Ishikawa (cell line): ENCODE measurements around the gene RYR3.

ENCODE experiments used
- CEBPB ChIP-seq: IDR thresholded peaks from 2 replicates; pipeline ENCODE4 v1.6.1; 2012
- CREB1 ChIP-seq: IDR thresholded peaks from 2 replicates; pipeline ENCODE4 v1.6.1; 2012; ENCODE audit warnings: low read depth
- EGR1 ChIP-seq: IDR thresholded peaks from 2 replicates; pipeline ENCODE4 v1.6.1; 2012
- EP300 ChIP-seq: IDR thresholded peaks from 2 replicates; pipeline ENCODE4 v1.6.1; 2012; ENCODE audit warnings: borderline replicate concordance
- FOXM1 ChIP-seq: IDR thresholded peaks from 2 replicates; pipeline ENCODE4 v1.6.1; 2012; ENCODE audit warnings: low read depth, borderline replicate concordance
- MAX ChIP-seq: IDR thresholded peaks from 2 replicates; pipeline ENCODE4 v1.6.1; 2012
- NFIC ChIP-seq: IDR thresholded peaks from 2 replicates; pipeline ENCODE4 v1.6.1; 2012
- RAD21 ChIP-seq: IDR thresholded peaks from 2 replicates; pipeline ENCODE4 v1.6.1; 2012; ENCODE audit warnings: low read depth
- REST ChIP-seq: IDR thresholded peaks from 2 replicates; pipeline ENCODE4 v1.6.1; 2012; ENCODE audit warnings: low read depth, mild to moderate bottlenecking
- TAF1 ChIP-seq: IDR thresholded peaks from 2 replicates; pipeline ENCODE4 v1.6.1; 2012; ENCODE audit warnings: low read depth, mild to moderate bottlenecking
- TCF12 ChIP-seq: IDR thresholded peaks from 2 replicates; pipeline ENCODE4 v1.6.1; 2012; ENCODE audit warnings: low read depth
- TEAD4 ChIP-seq: IDR thresholded peaks from 2 replicates; pipeline ENCODE4 v1.6.1; 2012
- USF1 ChIP-seq: IDR thresholded peaks from 2 replicates; pipeline ENCODE4 v1.6.1; 2012
- YY1 ChIP-seq: IDR thresholded peaks from 2 replicates; pipeline ENCODE4 v1.6.1; 2012; ENCODE audit warnings: low read depth
- ZBTB7A ChIP-seq: IDR thresholded peaks from 2 replicates; pipeline ENCODE4 v1.6.1; 2012; ENCODE audit warnings: low read depth

Gene RYR3

GRCh38 chr15:33371159-33371558 lies 60.4 kb downstream of the RYR3 start:
- no peak for TF ChIP-seq CREB1

GRCh38 chr15:33374226-33374914 lies 63.6 kb downstream of the RYR3 start:
- TF ChIP-seq YY1: no peak
- no peak for TF ChIP-seq REST
- TF ChIP-seq TCF12: no peak
- no peak for TF ChIP-seq CEBPB
- TF ChIP-seq NFIC: no peak
- TF ChIP-seq EP300: no peak
- TF ChIP-seq RAD21: no peak
- no peak for TF ChIP-seq USF1

- TF ChIP-seq YY1 (no peak), NFIC (no peak), TAF1 (no peak), RAD21 (no peak)
Observed at GRCh38 chr15:33375236-33375635, 64.5 kb downstream of the RYR3 start.

GRCh38 chr15:33377204-33377603 lies 66.4 kb downstream of the RYR3 start:
- no peak for TF ChIP-seq CEBPB
- TF ChIP-seq TAF1: no peak
- no peak for TF ChIP-seq FOXM1
- no peak for TF ChIP-seq USF1
- TF ChIP-seq CREB1: no peak
- no peak for TF ChIP-seq TEAD4
- TF ChIP-seq EP300: no peak

GRCh38 chr15:33378866-33379480 lies 68.2 kb downstream of the RYR3 start:
- TF ChIP-seq EGR1: no peak
- TF ChIP-seq EP300: no peak
- no peak for TF ChIP-seq CREB1
- TF ChIP-seq USF1: no peak
- no peak for TF ChIP-seq TEAD4
- TF ChIP-seq CEBPB: no peak
- TF ChIP-seq MAX: no peak
- TF ChIP-seq TAF1: no peak
- no peak for TF ChIP-seq FOXM1
- TF ChIP-seq RAD21: no peak
- TF ChIP-seq TCF12: no peak
- TF ChIP-seq ZBTB7A: no peak
- no peak for TF ChIP-seq YY1
- TF ChIP-seq NFIC: no peak
- no peak for TF ChIP-seq REST

- TF ChIP-seq YY1 (no peak), RAD21 (no peak), MAX (no peak), TEAD4 (no peak), FOXM1 (no peak), TAF1 (no peak)
Observed at GRCh38 chr15:33380406-33380805, 69.6 kb downstream of the RYR3 start.
